ENCODE results near the gene AATF. TPM values are rescaled to one million over a fixed set of nuclear protein-coding genes. Genes with fewer than 3 reads are reported as not detected.
A peak's percentile ranks its signal among the peaks of the same experiment; 100 is the strongest.

AATF gene
- total and polyA plus RNA-seq, 2 of the 8 experiments (the other 6 are each of a cell fraction or from before 2014, with no cell fraction given) = 20.1 to 62.8 TPM

- no peak overlapping the region for H4K5ac ChIP-seq (ENCODE audit: insufficient read length, low read depth, low read length)
- DNase-seq (ENCODE audit: low read depth in 1 of 2, low spot score in 2 of 2) = no peak
- no peak overlapping the region for H4K8ac ChIP-seq (ENCODE audit: extremely low read depth, insufficient read depth, low read length)
- H3K4me3 ChIP-seq (ENCODE audit: extremely low read depth in 1 of 4, insufficient read depth in 2 of 4, low read depth in 3 of 4, low read length in 4 of 4) = no peak overlapping the region
- H3K23ac ChIP-seq (ENCODE audit: insufficient read length) = no peak overlapping the region
- H3K56ac ChIP-seq (replicated peaks; ENCODE audit: insufficient read length, low read depth, low read length) = no peak overlapping the region
- WGBS, 2 experiments (ENCODE audit: extremely low coverage in 1 of 2, insufficient coverage in 1 of 2, insufficient read length in 1 of 2, insufficient replicate concordance in 2 of 2, low coverage in 1 of 2, low lambda C conversion rate in 2 of 2, missing lambda C conversion rate in 1 of 2) = 88% methylated on average over 9 of the region's 9 CpGs; no CpG with 5 or more reads in 1 of the 2 experiments
- TF ChIP-seq SIN3A (conservative IDR thresholded peaks at IDR 0.05 in 1 of 2, IDR thresholded peaks at IDR 0.05 in 1 of 2; ENCODE audit: low read depth in 1 of 2, low read length in 2 of 2) (no peak), EP300 (IDR thresholded peaks at IDR 0.05; ENCODE audit: borderline replicate concordance in 1 of 2, low read depth in 2 of 2, low read length in 2 of 2) (no peak), MAFK (IDR thresholded peaks at IDR 0.05; ENCODE audit: low read depth, low read length) (no peak), SIRT6 (IDR thresholded peaks at IDR 0.05; ENCODE audit: low read length) (no peak), SP4 (IDR thresholded peaks at IDR 0.05; ENCODE audit: low read length) (no peak)
- no peaks in the 10 kb centered on the region for H3K9me3 ChIP-seq (ENCODE audit: insufficient read depth in 2 of 2, low read depth in 1 of 2, low read length in 1 of 2)
- H3K36me3 ChIP-seq (ENCODE audit: control insufficient read depth in 2 of 4, insufficient read depth in 4 of 4, low read length in 3 of 4) = peaks cover 0 to under 1% (median 0%) of the 10 kb centered on the region in 4 experiments; a peak in 2 of 8 replicates
- no peak overlapping the region for H3K27ac ChIP-seq (ENCODE audit: low read depth, low read length)
- no peak for FAIRE-seq
- no peak overlapping the region for H2AK5ac ChIP-seq (ENCODE audit: low read depth, low read length)
- no peaks in the 10 kb centered on the region; the same call in 1 of the 2 replicates for H3K23me2 ChIP-seq (ENCODE audit: low read depth, low read length)
- no peak overlapping the region for H3K4ac ChIP-seq (replicated peaks; ENCODE audit: insufficient read length, low read depth, low read length)
- no peak overlapping the region for H2BK12ac ChIP-seq (ENCODE audit: low read depth, low read length)
- H3K4me2 ChIP-seq (ENCODE audit: insufficient read depth in 1 of 2, low read depth in 2 of 2, low read length in 2 of 2) = no peak overlapping the region
- no peak overlapping the region for H3K18ac ChIP-seq (ENCODE audit: extremely low read depth, low read length)
- peaks cover 16 to 37% (median 26%) of the 10 kb centered on the region in 4 experiments for H3K4me1 ChIP-seq (replicated peaks in 1 of 4; ENCODE audit: control insufficient read depth in 3 of 4, insufficient read depth in 4 of 4, low read length in 3 of 4)
- H3K27me3 ChIP-seq (replicated peaks in 1 of 4; ENCODE audit: control insufficient read depth in 3 of 4, extremely low read depth in 1 of 4, insufficient read depth in 3 of 4, low read length in 3 of 4) = no peaks in the 10 kb centered on the region
- 0 out of 2 replicates have a peak overlapping the region, but pooled peaks have one; percentile 28 for H2BK5ac ChIP-seq (ENCODE audit: low read depth, low read length)
- no peaks in the 10 kb centered on the region for H3K79me1 ChIP-seq (ENCODE audit: low read depth, low read length)
- H4K20me1 ChIP-seq (replicated peaks in 1 of 2; ENCODE audit: control insufficient read depth in 1 of 2, insufficient read depth in 2 of 2, low read length in 2 of 2) = no peaks in the 10 kb centered on the region
- H3K79me2 ChIP-seq (ENCODE audit: control insufficient read depth in 1 of 2, insufficient read depth in 2 of 2, low read length in 2 of 2) = no peaks in the 10 kb centered on the region
- no peak overlapping the region for H2BK120ac ChIP-seq (replicated peaks; ENCODE audit: low read depth, low read length)
- ChIA-PET POLR2A (ENCODE audit: partially characterized antibody) (no interaction called here), CTCF (ENCODE audit: partially characterized antibody) (interaction anchor here (1.2 to 1.4 kb wide), 2 partner anchors 15 to 27 kb away, joined by 3 to 5 read pairs; no protein-coding TSS in a partner anchor)
- no peak overlapping the region for H4K91ac ChIP-seq (replicated peaks; ENCODE audit: insufficient read length, low read length)
- H3K9ac ChIP-seq (replicated peaks in 1 of 4; ENCODE audit: extremely low read depth in 1 of 4, low read depth in 3 of 4, low read length in 3 of 4) = no peak overlapping the region
- H3K14ac ChIP-seq (ENCODE audit: insufficient read length) = no peak overlapping the region
- no peak overlapping the region for H2BK15ac ChIP-seq (ENCODE audit: low read length)
- no peak overlapping the region for H2AFZ ChIP-seq (ENCODE audit: low read length)
- no peak overlapping the region for H2BK20ac ChIP-seq (ENCODE audit: low read length)
Observed at GRCh38 chr17:37062021-37062420, 113.3 kb downstream of the AATF start.

Data from H1 (cell line).